H1 (cell line): ENCODE results near the gene ATG4D. TPM values are rescaled to one million over a fixed set of nuclear protein-coding genes. Genes with fewer than 3 reads are reported as not detected.

ENCODE experiments used
- CTCF ChIA-PET: fragments of 300-600 bp; sonication (Branson Sonifier 250); formaldehyde crosslinking; loops from one replicate; lab custom pipeline; 2021; ENCODE audit not compliant: partially characterized antibody; lab: Charles Lee
- POLR2A ChIA-PET: fragments of 300-600 bp; sonication (Branson Sonifier 250); formaldehyde crosslinking; loops from one replicate; lab custom pipeline; 2021; ENCODE audit warnings: inconsistent platforms; ENCODE audit not compliant: partially characterized antibody; lab: Charles Lee
- DNase-seq, 2 experiments: peaks; one replicate each; pipeline versions ENCODE4 v3.0.0 to v3.0.0-alpha.2; 2010 to 2022; ENCODE audit warnings: low spot score in 2 of 2, low read depth in 1 of 2, mixed read lengths in 1 of 2
- FAIRE-seq: peaks from 2 replicates; lab custom pipeline; 2011; peaks lifted over from hg19 to GRCh38; lab: Jason Lieb, UNC
- H2AFZ ChIP-seq: 2 replicates; pipeline ENCODE4 v1.8.1; 2012; ENCODE audit warnings: low read length, inconsistent platforms
- H2AK5ac ChIP-seq: 2 replicates; pipeline ENCODE4 v1.6.1; 2013; ENCODE audit warnings: low read depth, low read length
- H2BK120ac ChIP-seq: replicated peaks from 2 replicates; pipeline ENCODE3; 2013; ENCODE audit warnings: low read depth, low read length, inconsistent platforms
- H2BK12ac ChIP-seq: 2 replicates; pipeline ENCODE4 v1.6.1; 2013; ENCODE audit warnings: low read depth, low read length
- H2BK15ac ChIP-seq: 2 replicates; pipeline ENCODE4 v1.6.1; 2013; ENCODE audit warnings: low read length
- H2BK20ac ChIP-seq: 2 replicates; pipeline ENCODE4 v1.6.1; 2013; ENCODE audit warnings: low read length
- H2BK5ac ChIP-seq: 2 replicates; pipeline ENCODE4 v1.6.1; 2013; ENCODE audit warnings: low read depth, low read length
- H3K14ac ChIP-seq: 2 replicates; pipeline ENCODE4 v1.6.1; 2013; ENCODE audit warnings: inconsistent platforms; ENCODE audit not compliant: insufficient read length
- H3K18ac ChIP-seq: 2 replicates; pipeline ENCODE4 v1.6.1; 2013; ENCODE audit warnings: low read length; ENCODE audit errors: extremely low read depth
- H3K23ac ChIP-seq: 2 replicates; pipeline ENCODE4 v1.6.1; 2013; ENCODE audit warnings: inconsistent platforms; ENCODE audit not compliant: insufficient read length
- H3K23me2 ChIP-seq: 2 replicates; pipeline ENCODE4 v1.6.1; 2013; ENCODE audit warnings: low read depth, low read length
- H3K27ac ChIP-seq: 2 replicates; pipeline ENCODE4 v1.6.1; 2011; ENCODE audit warnings: low read depth, low read length, inconsistent platforms
- H3K27me3 ChIP-seq, 4 experiments: replicated peaks in 1 of 4; 1 replicate in 1 of 4; 2 replicates in 3 of 4; pipeline versions ENCODE4 v1.6.1 to v1.8.1; 2011 to 2013; ENCODE audit warnings: low read length in 3 of 4, mild to moderate bottlenecking in 3 of 4, inconsistent platforms in 2 of 4, mixed read lengths in 2 of 4, moderate library complexity in 1 of 4; ENCODE audit not compliant: control insufficient read depth in 3 of 4, insufficient read depth in 3 of 4; ENCODE audit errors: extremely low read depth in 1 of 4
- H3K36me3 ChIP-seq, 4 experiments: 2 replicates each; pipeline versions ENCODE4 v1.6.1 to v1.8.1; 2011 to 2013; ENCODE audit warnings: mild to moderate bottlenecking in 4 of 4, low read length in 3 of 4, moderate library complexity in 2 of 4, control low read depth in 1 of 4, inconsistent platforms in 1 of 4; ENCODE audit not compliant: insufficient read depth in 4 of 4, control insufficient read depth in 2 of 4
- H3K4ac ChIP-seq: replicated peaks from 2 replicates; pipeline ENCODE3; 2013; ENCODE audit warnings: low read length, low read depth, mixed read lengths, inconsistent platforms; ENCODE audit not compliant: insufficient read length
- H3K4me1 ChIP-seq, 4 experiments: replicated peaks in 1 of 4; 1 replicate in 1 of 4; 2 replicates in 3 of 4; pipeline versions ENCODE4 v1.6.1 to v1.8.1; 2011 to 2013; ENCODE audit warnings: low read length in 3 of 4, inconsistent platforms in 2 of 4, mixed read lengths in 1 of 4; ENCODE audit not compliant: insufficient read depth in 4 of 4, control insufficient read depth in 3 of 4
- H3K4me2 ChIP-seq, 2 experiments: 2 replicates each; pipeline versions ENCODE4 v1.6.1 to v1.8.1; 2011 to 2013; ENCODE audit warnings: low read depth in 2 of 2, low read length in 2 of 2, control low read depth in 1 of 2, inconsistent platforms in 1 of 2, mild to moderate bottlenecking in 1 of 2; ENCODE audit not compliant: insufficient read depth in 1 of 2
- H3K4me3 ChIP-seq, 4 experiments: fragments of 200-600, 300-600 bp in 1 of 4; sonication (generic), shearing (Covaris generic), sonication (Bioruptor Twin) in 1 of 4; 2 replicates each; pipeline versions ENCODE4 v1.5.1 to v1.8.1; 2011 to 2016; ENCODE audit warnings: low read length in 4 of 4, low read depth in 3 of 4, control low read depth in 2 of 4, inconsistent platforms in 2 of 4, mild to moderate bottlenecking in 2 of 4, mixed read lengths in 1 of 4, moderate library complexity in 1 of 4; ENCODE audit not compliant: insufficient read depth in 2 of 4; ENCODE audit errors: extremely low read depth in 1 of 4
- H3K56ac ChIP-seq: replicated peaks from 2 replicates; pipeline ENCODE3; 2013; ENCODE audit warnings: low read depth, mild to moderate bottlenecking, mixed read lengths, low read length, inconsistent platforms; ENCODE audit not compliant: insufficient read length
- H3K79me1 ChIP-seq: 2 replicates; pipeline ENCODE4 v1.6.1; 2013; ENCODE audit warnings: low read depth, low read length, control low read depth
- H3K79me2 ChIP-seq, 2 experiments: 2 replicates each; pipeline versions ENCODE4 v1.6.1 to v1.8.1; 2012 to 2013; ENCODE audit warnings: low read length in 2 of 2, mild to moderate bottlenecking in 2 of 2, inconsistent platforms in 1 of 2; ENCODE audit not compliant: insufficient read depth in 2 of 2, control insufficient read depth in 1 of 2
- H3K9ac ChIP-seq, 4 experiments: replicated peaks in 1 of 4; 1 replicate in 1 of 4; 2 replicates in 3 of 4; pipeline versions ENCODE4 v1.6.1 to v1.8.1; 2011 to 2013; ENCODE audit warnings: low read depth in 3 of 4, low read length in 3 of 4, control low read depth in 2 of 4, mild to moderate bottlenecking in 2 of 4, moderate library complexity in 2 of 4, inconsistent platforms in 1 of 4; ENCODE audit errors: extremely low read depth in 1 of 4
- H3K9me3 ChIP-seq, 2 experiments: 2 replicates each; pipeline versions ENCODE4 v1.6.1 to v1.8.1; 2012 to 2013; ENCODE audit warnings: mild to moderate bottlenecking in 2 of 2, moderate library complexity in 2 of 2, control low read depth in 1 of 2, inconsistent platforms in 1 of 2, low read depth in 1 of 2, low read length in 1 of 2, mixed read lengths in 1 of 2; ENCODE audit not compliant: insufficient read depth in 2 of 2
- H4K20me1 ChIP-seq, 2 experiments: replicated peaks in 1 of 2; 2 replicates each; pipeline versions ENCODE3 to v1.8.1; 2011 to 2013; ENCODE audit warnings: inconsistent platforms in 2 of 2, low read length in 2 of 2, mild to moderate bottlenecking in 1 of 2; ENCODE audit not compliant: insufficient read depth in 2 of 2, control insufficient read depth in 1 of 2
- H4K5ac ChIP-seq: 2 replicates; pipeline ENCODE4 v1.6.1; 2013; ENCODE audit warnings: low read length, low read depth, mixed read lengths, inconsistent platforms; ENCODE audit not compliant: insufficient read length
- H4K8ac ChIP-seq: 2 replicates; pipeline ENCODE4 v1.8.0; 2013; ENCODE audit warnings: mild to moderate bottlenecking, moderate library complexity, low read length, inconsistent platforms; ENCODE audit not compliant: insufficient read depth; ENCODE audit errors: extremely low read depth
- H4K91ac ChIP-seq: replicated peaks from 2 replicates; pipeline ENCODE3; 2013; ENCODE audit warnings: low read length, mixed read lengths, inconsistent platforms; ENCODE audit not compliant: insufficient read length
- BACH1 ChIP-seq: IDR thresholded peaks from 2 replicates; pipeline ENCODE4 v1.6.1; 2012; ENCODE audit warnings: low read length, improper control_type of control experiment
- POLR2A ChIP-seq, 2 experiments: IDR thresholded peaks; 1 replicate in 1 of 2; 2 replicates in 1 of 2; pipeline ENCODE4 v1.6.1; 2011; ENCODE audit warnings: low read depth in 2 of 2, low read length in 2 of 2, mild to moderate bottlenecking in 2 of 2; ENCODE audit errors: control extremely low read depth in 1 of 2
- WGBS, 2 experiments: shearing (Covaris generic) in 1 of 2; methylation state at CpG; one replicate each; pipeline versions ENCODE4 v1.1.6 to v1.1.7; 2013 to 2015; ENCODE audit warnings: low lambda C conversion rate in 2 of 2, mixed read lengths in 2 of 2, inconsistent platforms in 1 of 2, low coverage in 1 of 2, missing lambda C conversion rate in 1 of 2; ENCODE audit not compliant: insufficient replicate concordance in 2 of 2, insufficient coverage in 1 of 2, insufficient read length in 1 of 2; ENCODE audit errors: extremely low coverage in 1 of 2, missing lambda C conversion rate in 1 of 2; 5-methylcytosine and 5-hydroxymethylcytosine counted together
- polyA plus RNA-seq, 7 experiments: library from polyadenylated mRNA; depleted of rRNA in 3 of 7; stranded (reverse) in 5 of 7; unstranded in 2 of 7; fragments of >200 nt in 5 of 7; fragments of 200-250 nt in 2 of 7; gene quantifications; 1 replicate in 5 of 7; 2 replicates in 1 of 7; 4 replicates in 1 of 7; pipeline versions ENCODE4 v1.2.1 to v1.2.3, GENCODE V29; 2011 to 2013; ENCODE audit warnings: missing spikeins in 2 of 7, mixed read lengths in 2 of 7
- total RNA-seq: library from RNA; stranded (reverse); fragmentation: NEBNext Ultra II Directional; extraction: Animal tissue kit (Norgen Biotek cat#: 25700); gene quantifications from 2 replicates; pipeline ENCODE4 v1.2.1, GENCODE V29; 2021

Gene ATG4D
- total and polyA plus RNA-seq, 2 of the 8 experiments (the other 6 are each of a cell fraction or from before 2014, with no cell fraction given): 39.6 to 43.7 TPM

GRCh38 chr19:10553943-10554381 lies 10.3 kb downstream of the ATG4D start:
- TF ChIP-seq POLR2A (IDR thresholded peaks at IDR 0.05; ENCODE audit: control extremely low read depth in 1 of 2, low read depth in 2 of 2, low read length in 2 of 2) (peak in 1 of 2 experiments; percentile 9; a peak in 1 of 3 replicates), BACH1 (no peak)
- peaks cover 10 to 73% (median 46%) of the 10 kb centered on the region in 4 experiments; a peak in 7 of 8 replicates for H3K36me3 ChIP-seq
- FAIRE-seq: no peak

More at GRCh38 chr19:10553943-10554381, 10.3 kb downstream of the ATG4D start:
- no peak overlapping the region for H3K27ac ChIP-seq
- no peak overlapping the region for H3K56ac ChIP-seq
- H4K20me1 ChIP-seq: peaks cover 6 to 19% of the 10 kb centered on the region in 2 experiments
- no peak overlapping the region for H4K8ac ChIP-seq
- WGBS, 2 experiments: 91% methylated on average over 8 of the region's 12 CpGs; no CpG with 5 or more reads in 1 of the 2 experiments
- no peak overlapping the region for H4K91ac ChIP-seq
- H2AK5ac ChIP-seq: no peak overlapping the region
- H2BK5ac ChIP-seq: no peak overlapping the region
- H3K9ac ChIP-seq: no peak overlapping the region
- ChIA-PET CTCF (interaction anchor here (1.0 to 4.5 kb wide), 9 partner anchors 10 to 150 kb away, joined by 4 to 25 read pairs (median 6); partner anchors contain the start of gene ATG4D), POLR2A (interaction anchor here (1.0 to 5.0 kb wide), 6 partner anchors 8 to 54 kb away, joined by 3 to 41 read pairs (median 7); partner anchors contain the start of gene KRI1)
- no peak overlapping the region for H2BK12ac ChIP-seq
- no peak overlapping the region for H3K4me2 ChIP-seq
- no peaks in the 10 kb centered on the region for H3K9me3 ChIP-seq
- no peak overlapping the region for H3K14ac ChIP-seq
- H4K5ac ChIP-seq: no peak overlapping the region
- no peak overlapping the region for H3K4me3 ChIP-seq
- H3K23ac ChIP-seq: no peak overlapping the region
- no peaks in the 10 kb centered on the region for H3K23me2 ChIP-seq
- no peak overlapping the region for H2BK20ac ChIP-seq
- no peak overlapping the region for H2AFZ ChIP-seq
- H3K27me3 ChIP-seq: no peaks in the 10 kb centered on the region
- no peak overlapping the region for H2BK15ac ChIP-seq
- no peaks in the 10 kb centered on the region for H3K79me1 ChIP-seq
- no peak overlapping the region for H3K18ac ChIP-seq
- H3K4me1 ChIP-seq: no peaks in the 10 kb centered on the region
- H2BK120ac ChIP-seq: no peak overlapping the region
- no peak overlapping the region for H3K4ac ChIP-seq
- DNase-seq: no peak
- no peaks in the 10 kb centered on the region for H3K79me2 ChIP-seq
